Measurements from ENCODE around the gene PEX16.

DNA sequence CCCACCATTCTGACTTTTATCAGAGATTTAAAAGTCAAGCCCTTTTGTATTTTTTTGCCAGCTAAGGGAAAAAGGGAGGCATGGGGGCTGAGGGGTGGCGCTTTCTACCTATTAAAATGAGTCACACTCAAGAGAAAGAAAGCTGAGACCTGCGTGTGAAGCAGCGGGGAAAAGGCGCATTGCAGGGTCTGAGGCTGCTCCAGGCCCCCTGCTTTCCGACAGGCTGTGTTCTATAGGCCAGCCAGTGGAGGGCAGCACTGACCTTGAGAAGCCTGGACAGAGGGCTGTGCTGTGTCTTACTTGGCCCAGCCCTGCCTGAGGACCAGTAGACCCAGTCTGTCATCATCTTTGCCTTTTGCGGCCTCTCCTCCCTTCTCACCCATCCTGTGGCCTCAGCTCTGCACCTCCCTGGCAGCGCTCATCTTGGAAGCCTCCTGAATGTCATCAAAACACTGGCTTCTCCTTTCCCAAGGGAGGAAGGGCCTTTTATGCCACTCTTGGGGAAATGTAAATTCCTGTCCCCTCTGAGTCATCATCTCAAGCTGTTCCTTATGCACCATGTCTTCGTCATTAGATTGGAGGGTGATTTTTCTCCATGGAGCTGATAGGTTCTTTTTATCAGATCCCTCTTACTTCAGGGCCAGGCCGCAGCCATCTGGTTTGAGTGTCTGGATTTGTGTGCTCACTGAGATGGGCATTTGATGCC lies 44.9 kb downstream of the PEX16 start:
- TF ChIP-seq TAF1 (IDR thresholded peaks at IDR 0.05; ENCODE audit: low read depth) (no peak), RAD21 (IDR thresholded peaks at IDR 0.05; ENCODE audit: low read depth) (peak; percentile 73), CREB1 (IDR thresholded peaks at IDR 0.05; ENCODE audit: low read depth) (no peak), CEBPB (IDR thresholded peaks at IDR 0.05) (no peak), TEAD4 (IDR thresholded peaks at IDR 0.05) (no peak), TCF12 (IDR thresholded peaks at IDR 0.05; ENCODE audit: low read depth) (no peak)
- TF ChIP-seq, protein P1, sequence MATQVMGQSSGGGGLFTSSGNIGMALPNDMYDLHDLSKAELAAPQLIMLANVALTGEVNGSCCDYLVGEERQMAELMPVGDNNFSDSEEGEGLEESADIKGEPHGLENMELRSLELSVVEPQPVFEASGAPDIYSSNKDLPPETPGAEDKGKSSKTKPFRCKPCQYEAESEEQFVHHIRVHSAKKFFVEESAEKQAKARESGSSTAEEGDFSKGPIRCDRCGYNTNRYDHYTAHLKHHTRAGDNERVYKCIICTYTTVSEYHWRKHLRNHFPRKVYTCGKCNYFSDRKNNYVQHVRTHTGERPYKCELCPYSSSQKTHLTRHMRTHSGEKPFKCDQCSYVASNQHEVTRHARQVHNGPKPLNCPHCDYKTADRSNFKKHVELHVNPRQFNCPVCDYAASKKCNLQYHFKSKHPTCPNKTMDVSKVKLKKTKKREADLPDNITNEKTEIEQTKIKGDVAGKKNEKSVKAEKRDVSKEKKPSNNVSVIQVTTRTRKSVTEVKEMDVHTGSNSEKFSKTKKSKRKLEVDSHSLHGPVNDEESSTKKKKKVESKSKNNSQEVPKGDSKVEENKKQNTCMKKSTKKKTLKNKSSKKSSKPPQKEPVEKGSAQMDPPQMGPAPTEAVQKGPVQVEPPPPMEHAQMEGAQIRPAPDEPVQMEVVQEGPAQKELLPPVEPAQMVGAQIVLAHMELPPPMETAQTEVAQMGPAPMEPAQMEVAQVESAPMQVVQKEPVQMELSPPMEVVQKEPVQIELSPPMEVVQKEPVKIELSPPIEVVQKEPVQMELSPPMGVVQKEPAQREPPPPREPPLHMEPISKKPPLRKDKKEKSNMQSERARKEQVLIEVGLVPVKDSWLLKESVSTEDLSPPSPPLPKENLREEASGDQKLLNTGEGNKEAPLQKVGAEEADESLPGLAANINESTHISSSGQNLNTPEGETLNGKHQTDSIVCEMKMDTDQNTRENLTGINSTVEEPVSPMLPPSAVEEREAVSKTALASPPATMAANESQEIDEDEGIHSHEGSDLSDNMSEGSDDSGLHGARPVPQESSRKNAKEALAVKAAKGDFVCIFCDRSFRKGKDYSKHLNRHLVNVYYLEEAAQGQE (IDR thresholded peaks at IDR 0.05; ENCODE audit: low read depth): no peak
- TF ChIP-seq, protein P2, sequence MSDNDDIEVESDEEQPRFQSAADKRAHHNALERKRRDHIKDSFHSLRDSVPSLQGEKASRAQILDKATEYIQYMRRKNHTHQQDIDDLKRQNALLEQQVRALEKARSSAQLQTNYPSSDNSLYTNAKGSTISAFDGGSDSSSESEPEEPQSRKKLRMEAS (IDR thresholded peaks at IDR 0.05): no peak
